Mucosa of rectum (tissue), 2 donors: ENCODE measurements around the gene DOK7.
"Not testable (repeated sequence)": the region's sequence is repeated elsewhere in the genome, so short reads cannot be mapped to it uniquely, and the experiment has no call there.

Experiments
- H3K27ac ChIP-seq, 2 donors: one replicate each; pipeline ENCODE4 v1.7.0; 2013; ENCODE audit warnings: inconsistent platforms in 2 of 2, low read depth in 2 of 2, low read length in 2 of 2
- H3K27me3 ChIP-seq, 2 donors: one replicate each; pipeline ENCODE4 v1.7.0; 2013; ENCODE audit warnings: low read length in 2 of 2; ENCODE audit not compliant: control insufficient read depth in 2 of 2, insufficient read depth in 2 of 2
- H3K36me3 ChIP-seq, 2 donors: one replicate each; pipeline ENCODE4 v1.7.0; 2013; ENCODE audit warnings: low read length in 2 of 2; ENCODE audit not compliant: control insufficient read depth in 2 of 2, insufficient read depth in 2 of 2
- H3K4me1 ChIP-seq, 2 donors: one replicate each; pipeline ENCODE4 v1.7.0; 2013; ENCODE audit warnings: low read length in 2 of 2, mild to moderate bottlenecking in 1 of 2; ENCODE audit not compliant: control insufficient read depth in 2 of 2, insufficient read depth in 2 of 2
- H3K4me3 ChIP-seq, 2 donors: one replicate each; pipeline ENCODE4 v1.7.0; 2013; ENCODE audit warnings: low read length in 2 of 2
- H3K9ac ChIP-seq, 2 donors: one replicate each; pipeline ENCODE4 v1.7.0; 2013; ENCODE audit warnings: low read length in 2 of 2, low read depth in 1 of 2, mild to moderate bottlenecking in 1 of 2
- H3K9me3 ChIP-seq, 2 donors: one replicate each; pipeline ENCODE4 v1.7.0; 2013; ENCODE audit warnings: low read length in 2 of 2; ENCODE audit not compliant: control insufficient read depth in 2 of 2
- donor health status: healthy.
- donor health status: Normal muscosa, but diverticular disease.

Gene DOK7

DNA sequence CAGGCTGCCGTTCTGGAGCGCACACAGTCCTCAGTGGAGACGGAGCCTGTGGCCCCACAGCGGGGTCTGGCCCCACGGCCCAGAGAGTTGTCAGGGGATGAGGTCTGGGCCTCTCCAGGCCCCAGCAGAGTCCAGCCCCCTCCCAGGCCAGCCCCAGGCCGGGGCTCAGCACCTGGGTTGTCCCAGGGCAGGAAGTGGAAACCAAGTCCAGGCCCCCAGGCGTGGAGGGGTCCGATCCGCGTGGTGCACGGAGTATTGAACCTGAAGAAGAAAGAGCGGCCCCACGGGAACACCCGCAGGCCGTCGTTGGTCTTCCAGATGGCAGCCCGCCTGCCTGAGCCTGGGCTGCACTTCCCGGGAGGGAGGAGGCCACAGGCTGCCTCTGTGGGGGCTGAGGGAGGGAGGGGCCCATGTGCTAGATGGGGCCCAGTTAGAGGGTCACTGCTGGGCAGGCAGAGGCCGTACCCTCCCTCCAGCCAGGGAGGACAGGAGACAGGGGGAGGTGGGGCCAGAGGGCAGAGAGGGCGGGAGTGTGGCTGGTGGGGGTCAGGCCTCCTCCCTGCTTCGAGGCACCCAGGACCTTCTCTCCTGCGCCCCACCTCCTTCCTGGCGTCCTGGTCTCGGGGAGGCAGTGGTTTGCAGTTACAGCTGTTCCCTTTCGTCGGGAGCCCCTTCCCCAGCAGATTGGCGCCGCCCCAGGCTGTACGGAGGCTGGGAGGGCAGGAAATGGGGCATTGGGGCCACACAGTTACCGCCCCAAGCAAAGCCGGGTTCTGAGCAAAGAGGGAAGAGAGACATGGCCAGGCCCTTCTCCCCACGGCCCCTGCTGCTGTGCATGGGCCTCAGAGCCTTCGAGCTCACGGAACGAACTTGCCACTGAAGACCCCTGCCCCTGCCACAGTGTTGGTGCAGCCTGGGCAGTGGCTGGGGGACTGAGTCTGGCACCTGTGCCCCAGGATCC, 13.3 kb upstream of the DOK7 start:
- H3K27ac ChIP-seq = no peak overlapping the region
- no peaks in the 10 kb centered on the region for H3K27me3 ChIP-seq
- no peak overlapping the region for H3K4me3 ChIP-seq
- no peaks in the 10 kb centered on the region for H3K36me3 ChIP-seq
- no peaks in the 10 kb centered on the region for H3K4me1 ChIP-seq
- H3K9me3 ChIP-seq = no peaks in the 10 kb centered on the region
- no peak overlapping the region for H3K9ac ChIP-seq

GRCh38 chr4:3450643-3451042, 12.5 kb upstream of the DOK7 start:
- H3K4me3 ChIP-seq = no peak overlapping the region

GRCh38 chr4:3451956-3452355, 11.2 kb upstream of the DOK7 start:
- Histone ChIP-seq H3K4me1 (no peaks in the 10 kb centered on the region), H3K27ac (no peak overlapping the region), H3K27me3 (no peaks in the 10 kb centered on the region), H3K9ac (no peak overlapping the region), H3K9me3 (no peaks in the 10 kb centered on the region), H3K36me3 (no peaks in the 10 kb centered on the region), H3K4me3 (no peak overlapping the region)

More at GRCh38 chr4:3450643-3451042, 12.5 kb upstream of the DOK7 start:
- H3K9ac ChIP-seq = no peak overlapping the region
- H3K27ac ChIP-seq = no peak overlapping the region
- no peaks in the 10 kb centered on the region for H3K9me3 ChIP-seq
- H3K4me1 ChIP-seq = no peaks in the 10 kb centered on the region
- H3K36me3 ChIP-seq = no peaks in the 10 kb centered on the region
- no peaks in the 10 kb centered on the region for H3K27me3 ChIP-seq

DNA sequence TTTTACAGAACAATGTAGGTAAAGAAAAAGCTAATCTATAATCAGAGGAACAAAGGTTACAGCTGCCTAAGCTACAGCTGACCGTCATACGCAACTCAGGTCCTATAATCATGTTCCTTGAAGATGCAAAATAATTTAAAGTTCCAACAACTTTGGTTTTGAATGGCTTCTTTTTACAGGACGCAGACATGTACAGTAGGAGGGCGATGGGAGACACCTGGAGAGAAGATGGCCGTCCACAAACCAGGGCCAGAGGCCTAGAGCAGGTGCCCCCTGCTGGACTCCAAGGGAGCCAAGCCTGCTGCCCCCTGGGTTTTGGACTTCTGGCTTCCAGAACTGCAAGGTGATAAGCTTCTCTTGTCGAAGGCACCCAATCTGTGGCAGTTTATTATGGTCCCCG, 10.7 kb upstream of the DOK7 start:
- Histone ChIP-seq H3K27ac (no peak overlapping the region), H3K4me3 (no peak overlapping the region), H3K36me3 (no peaks in the 10 kb centered on the region), H3K9me3 (no peaks in the 10 kb centered on the region), H3K4me1 (no peaks in the 10 kb centered on the region), H3K27me3 (no peaks in the 10 kb centered on the region), H3K9ac (no peak overlapping the region)

DNA sequence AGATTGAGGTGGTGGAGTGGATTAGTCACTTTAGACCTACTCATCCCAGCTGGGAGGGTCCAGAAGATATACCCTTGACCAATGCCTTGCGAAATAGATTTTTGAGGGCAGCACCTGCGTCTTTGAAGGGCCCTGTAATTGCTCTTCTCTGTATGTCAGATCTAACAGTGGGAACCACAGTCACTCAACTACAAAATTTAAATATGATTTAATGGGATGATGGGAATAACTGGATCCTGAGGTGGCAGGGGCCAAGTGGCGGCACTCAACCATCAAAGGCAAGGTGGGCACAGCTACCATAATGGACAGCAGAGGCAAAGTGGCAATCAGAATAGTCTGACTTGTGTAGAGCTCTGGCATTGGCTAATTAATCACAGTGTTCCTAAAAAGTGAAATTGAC, 7.5 kb upstream of the DOK7 start:
- not testable (repeated sequence) for H3K27me3 ChIP-seq, H3K27ac ChIP-seq, H3K4me3 ChIP-seq, H3K9ac ChIP-seq, H3K9me3 ChIP-seq, H3K4me1 ChIP-seq, H3K36me3 ChIP-seq

DNA sequence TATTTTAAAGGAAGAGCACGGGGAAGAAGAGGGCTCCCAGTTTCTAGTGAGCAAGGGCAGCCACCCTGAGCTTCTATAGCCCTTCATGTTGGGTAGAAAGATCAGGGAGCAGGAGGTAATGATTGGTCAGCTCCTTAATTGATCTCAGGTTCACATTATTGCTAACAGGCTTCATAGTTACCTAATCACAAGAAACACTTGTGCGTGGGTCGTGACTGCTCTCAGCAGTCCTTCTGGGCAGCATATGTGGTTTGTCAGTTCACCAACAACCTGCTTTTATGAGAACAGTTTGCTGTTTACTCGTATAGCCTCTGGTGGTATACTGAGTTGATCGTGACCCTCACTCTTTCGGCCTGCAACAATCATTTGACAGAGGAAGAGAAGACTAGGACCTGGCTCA, 4.7 kb upstream of the DOK7 start:
- H3K9ac ChIP-seq = no peak overlapping the region
- H3K27ac ChIP-seq = no peak overlapping the region
- peaks cover 8 to 11% of the 10 kb centered on the region in 2 donors for H3K27me3 ChIP-seq
- H3K4me3 ChIP-seq = no peak overlapping the region
- no peaks in the 10 kb centered on the region for H3K36me3 ChIP-seq
- no peaks in the 10 kb centered on the region for H3K4me1 ChIP-seq
- H3K9me3 ChIP-seq = no peaks in the 10 kb centered on the region

- not testable (repeated sequence) for H3K9ac ChIP-seq, H3K4me3 ChIP-seq, H3K27ac ChIP-seq, H3K4me1 ChIP-seq, H3K36me3 ChIP-seq, H3K9me3 ChIP-seq
- peaks cover 11 to 12% of the 10 kb centered on the region in 2 donors for H3K27me3 ChIP-seq
Measured at GRCh38 chr4:3459156-3459555, 4.0 kb upstream of the DOK7 start.

DNA sequence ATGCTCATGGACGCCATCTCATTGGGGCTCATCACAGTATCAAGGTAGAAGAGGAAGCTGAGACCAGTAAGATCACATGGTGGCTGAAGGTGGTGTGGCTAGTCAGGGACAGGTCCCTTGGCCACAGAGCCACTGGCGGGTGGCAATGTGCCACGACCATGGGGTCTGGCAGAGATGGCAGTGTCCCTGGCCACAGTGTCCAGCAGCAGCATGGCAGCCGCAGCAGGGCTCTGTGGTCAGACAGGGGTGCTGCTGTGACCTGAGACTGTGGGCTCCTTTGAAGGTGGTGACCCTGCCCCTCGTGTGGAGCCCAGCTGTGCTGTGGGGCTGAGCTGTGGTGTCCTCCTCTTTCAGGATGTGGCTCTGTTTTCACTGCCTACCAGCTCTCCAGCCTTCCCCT, 2.2 kb upstream of the DOK7 start:
- no peaks in the 10 kb centered on the region for H3K36me3 ChIP-seq
- peaks cover 15 to 16% of the 10 kb centered on the region in 2 donors for H3K27me3 ChIP-seq
- H3K9me3 ChIP-seq = no peaks in the 10 kb centered on the region
- no peak overlapping the region for H3K4me3 ChIP-seq
- no peak overlapping the region for H3K9ac ChIP-seq
- no peaks in the 10 kb centered on the region for H3K4me1 ChIP-seq
- no peak overlapping the region for H3K27ac ChIP-seq

GRCh38 chr4:3461515-3462291, 1.4 kb upstream of the DOK7 start:
- no peak overlapping the region for H3K27ac ChIP-seq

DNA sequence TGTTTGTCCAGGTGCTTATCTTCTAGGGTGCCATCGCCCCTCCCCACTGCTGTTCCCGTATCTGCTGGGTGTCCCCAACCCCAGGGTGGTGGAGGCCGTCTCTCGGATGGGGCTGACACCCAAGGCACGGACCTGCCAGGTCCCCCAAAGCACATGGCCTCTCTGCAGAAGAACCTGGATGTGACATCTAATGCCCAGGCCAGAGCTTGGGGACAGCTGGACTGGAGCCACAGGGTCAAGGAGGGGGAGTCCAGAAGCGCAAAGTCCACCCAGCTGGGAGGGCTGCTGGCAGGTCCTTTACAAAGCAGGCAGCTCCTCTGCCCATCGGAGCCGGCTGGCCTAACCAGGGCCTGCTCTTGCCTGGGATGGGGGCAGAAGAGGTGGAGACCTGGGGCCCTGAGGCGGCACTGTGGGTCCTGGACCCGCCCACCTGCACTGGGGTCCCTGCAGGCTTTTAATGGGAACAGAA, 751 bp upstream of the DOK7 start:
- H3K4me3 ChIP-seq = no peak overlapping the region
- no peaks in the 10 kb centered on the region for H3K36me3 ChIP-seq
- H3K27me3 ChIP-seq = peaks cover 15 to 16% of the 10 kb centered on the region in 2 donors
- no peaks in the 10 kb centered on the region for H3K9me3 ChIP-seq
- no peak overlapping the region for H3K27ac ChIP-seq
- H3K9ac ChIP-seq = no peak overlapping the region
- H3K4me1 ChIP-seq = no peaks in the 10 kb centered on the region

More at GRCh38 chr4:3461515-3462291, 1.4 kb upstream of the DOK7 start:
- Histone ChIP-seq H3K4me3 (no peak overlapping the region), H3K9ac (no peak overlapping the region), H3K9me3 (no peaks in the 10 kb centered on the region), H3K36me3 (no peaks in the 10 kb centered on the region), H3K27me3 (peaks cover 15 to 16% of the 10 kb centered on the region in 2 donors), H3K4me1 (no peaks in the 10 kb centered on the region)
